NCI-H226 (cell line): ENCODE data around the gene ME2.
"Not testable (repeated sequence)": the region's sequence is repeated elsewhere in the genome, so short reads cannot be mapped to it uniquely, and the experiment has no call there.

ENCODE experiments used
- DNase-seq: peaks from one replicate; pipeline ENCODE4 v3.0.0-alpha.2; 2015

ME2 gene

DNA sequence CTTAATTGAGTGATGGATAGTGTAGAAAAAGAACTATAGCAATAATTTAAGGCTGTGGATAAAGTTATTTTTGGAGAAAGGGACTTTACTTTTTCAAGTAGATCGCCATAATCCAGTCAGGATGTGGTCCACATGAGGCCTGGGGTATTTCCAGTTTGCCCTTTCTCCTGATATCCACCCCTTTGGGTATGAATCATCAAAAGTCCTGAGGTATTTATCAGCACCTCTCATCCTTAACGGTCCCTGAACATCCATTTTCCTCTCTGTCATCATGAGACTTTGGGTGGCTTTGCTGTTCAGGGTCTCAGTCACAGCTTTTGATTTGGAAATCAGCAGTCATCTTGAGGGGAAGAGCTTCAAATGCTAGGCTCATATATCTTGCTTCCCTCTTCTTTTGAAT, 49.6 kb downstream of the ME2 start:
- DNase-seq = peak; percentile 3

DNA sequence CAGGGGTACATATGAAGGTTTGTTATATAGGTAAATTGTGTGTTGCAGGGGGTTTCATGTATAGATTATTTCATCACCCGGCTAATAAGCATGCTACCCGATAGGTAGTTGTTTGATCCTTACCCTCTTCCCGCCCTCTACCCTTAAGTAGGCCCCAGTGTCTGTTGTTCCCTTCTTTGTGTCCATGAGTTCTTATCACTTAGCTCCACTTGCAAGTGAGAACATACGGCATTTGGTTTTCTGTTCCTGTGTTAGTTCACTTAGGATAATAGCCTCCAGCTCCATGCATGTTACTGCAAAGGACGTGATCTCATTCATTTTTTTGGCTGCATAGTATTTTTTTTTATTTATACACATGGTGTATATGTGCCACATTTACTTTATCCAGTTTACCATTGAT, 54.8 kb downstream of the ME2 start:
- no peak for DNase-seq

DNA sequence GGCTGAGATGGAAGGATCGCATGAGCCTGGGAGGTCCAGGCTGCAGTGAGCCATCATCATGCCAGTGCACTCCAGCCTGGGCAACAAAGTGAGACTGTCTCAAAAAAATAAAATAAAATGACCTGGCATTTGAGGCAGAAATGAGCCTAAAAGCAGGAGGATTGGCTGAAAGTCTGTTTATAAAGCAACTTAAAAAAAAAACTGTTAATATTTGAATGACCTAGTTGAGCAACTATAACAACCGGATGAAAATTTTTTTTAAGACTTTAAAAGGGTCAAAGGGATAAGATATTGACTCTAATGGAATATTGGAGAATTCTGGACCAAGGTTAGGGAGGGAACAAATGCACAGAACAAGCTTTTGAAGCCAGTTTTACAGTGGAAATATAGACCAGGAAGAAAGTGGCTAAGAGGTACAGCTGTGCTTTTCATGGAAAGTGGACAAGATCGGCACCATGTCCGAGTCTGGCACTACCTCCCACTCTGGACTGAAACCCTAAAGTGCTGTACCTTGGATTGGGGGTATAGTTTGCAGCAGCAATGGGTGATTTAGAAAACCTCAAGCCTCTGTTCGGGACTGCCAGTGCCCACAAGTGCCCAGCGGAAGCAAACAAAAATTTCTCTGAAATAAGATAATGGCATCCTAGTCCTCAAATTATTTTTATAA, 55.8 kb downstream of the ME2 start:
- no peak for DNase-seq

DNA sequence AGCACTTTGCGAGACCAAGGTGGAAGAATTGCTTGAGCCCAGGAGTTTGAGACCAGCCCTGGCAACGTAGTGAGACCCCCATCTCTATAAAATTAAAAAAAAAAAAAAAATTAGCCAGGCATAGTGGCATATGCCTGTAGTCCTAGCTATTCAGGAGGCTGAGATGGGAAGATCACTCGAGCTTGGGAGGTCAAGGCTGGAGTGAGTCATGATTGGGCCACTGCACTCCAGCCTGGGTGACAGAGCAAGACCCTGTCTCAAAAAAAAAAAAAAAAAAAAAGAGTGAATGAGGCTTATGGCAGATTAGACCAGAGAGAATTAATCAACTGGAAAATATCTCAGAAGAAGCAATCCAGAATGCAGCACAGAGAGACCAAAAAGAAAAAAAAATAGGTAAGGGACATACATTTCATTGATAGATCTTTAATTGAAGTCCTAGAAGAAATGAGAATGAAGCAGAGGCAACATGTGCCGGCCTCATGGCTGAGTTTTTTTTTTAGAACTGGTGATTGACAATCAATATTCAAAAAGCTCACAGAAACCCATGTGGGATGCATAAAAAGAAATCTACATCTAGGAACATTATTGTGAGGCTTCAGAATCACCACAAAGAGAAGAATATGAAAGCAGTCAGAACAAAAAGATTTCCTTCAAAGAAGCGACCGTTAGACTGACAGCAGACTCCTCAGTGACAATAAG, 56.7 kb downstream of the ME2 start:
- DNase-seq = no peak

DNA sequence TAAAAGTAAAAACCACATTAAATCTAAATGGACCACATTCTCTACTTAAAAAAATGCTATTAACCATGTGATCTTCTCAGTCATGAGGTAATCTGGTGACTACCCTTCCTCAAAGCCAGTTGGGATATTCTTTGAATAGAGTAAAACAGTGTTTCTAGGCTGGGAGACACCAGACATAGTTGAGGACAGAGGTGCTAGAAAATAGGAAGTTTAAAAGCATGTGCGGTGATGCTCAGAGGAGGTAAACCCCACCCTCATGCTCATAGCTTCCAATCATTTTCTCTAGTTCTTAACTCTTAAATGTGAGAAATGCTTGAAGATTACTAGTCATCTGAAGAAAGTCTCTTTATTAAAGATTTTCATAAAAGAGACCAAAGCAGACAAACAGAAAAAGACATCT, 58.3 kb downstream of the ME2 start:
- no peak for DNase-seq

DNA sequence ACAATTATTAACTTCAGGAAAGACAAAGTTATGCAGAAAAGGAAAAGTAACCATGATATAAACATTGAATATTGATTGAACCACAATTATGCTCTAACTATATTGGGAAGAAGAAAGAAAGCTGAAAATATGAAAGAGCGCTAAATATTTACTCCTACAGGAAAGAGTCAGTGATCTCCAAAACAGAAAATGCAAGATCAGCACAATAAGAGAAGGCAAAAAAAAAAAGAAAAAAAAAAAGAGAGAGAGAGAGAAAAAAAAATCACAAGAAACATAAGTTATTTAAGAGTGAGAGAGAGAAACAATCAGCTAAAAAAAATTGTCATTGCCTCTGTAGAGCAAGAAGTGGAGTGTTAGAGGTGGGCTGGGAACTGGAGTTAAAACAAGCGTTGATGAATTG, 60.0 kb downstream of the ME2 start:
- no peak for DNase-seq

DNA sequence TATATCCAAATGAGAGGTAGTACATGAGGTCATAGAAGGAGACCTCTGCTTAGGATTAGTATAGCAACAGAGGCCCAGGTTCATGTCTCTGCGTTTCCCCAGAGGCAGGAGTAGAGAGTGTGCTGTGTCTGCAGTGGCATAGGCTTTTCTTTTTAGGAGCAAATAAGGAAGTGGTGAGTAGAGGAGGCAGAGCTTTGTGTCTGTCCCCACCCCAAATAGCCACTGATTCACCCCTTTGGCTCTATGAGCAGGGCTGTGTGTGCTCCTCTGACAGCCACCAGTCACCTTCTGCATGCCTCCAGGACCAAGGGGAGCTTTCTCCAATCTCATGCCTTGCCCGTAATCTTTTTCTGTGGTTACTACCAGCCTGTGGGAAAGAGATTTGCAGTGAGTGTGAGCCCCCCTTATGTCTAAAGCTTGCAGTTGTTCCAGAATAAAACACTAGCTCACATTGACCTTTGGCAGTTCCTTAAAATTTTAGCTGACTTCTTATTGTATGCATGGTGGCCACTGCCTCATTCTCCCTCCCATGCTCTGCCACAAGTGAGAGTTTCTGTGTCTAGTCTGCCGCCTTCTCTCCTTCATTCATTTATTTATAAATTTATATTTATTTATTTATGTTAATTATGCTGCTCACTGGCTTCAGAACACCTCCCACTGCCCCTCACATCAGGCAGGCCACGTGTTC, 65.5 kb downstream of the ME2 start:
- DNase-seq = no peak

DNA sequence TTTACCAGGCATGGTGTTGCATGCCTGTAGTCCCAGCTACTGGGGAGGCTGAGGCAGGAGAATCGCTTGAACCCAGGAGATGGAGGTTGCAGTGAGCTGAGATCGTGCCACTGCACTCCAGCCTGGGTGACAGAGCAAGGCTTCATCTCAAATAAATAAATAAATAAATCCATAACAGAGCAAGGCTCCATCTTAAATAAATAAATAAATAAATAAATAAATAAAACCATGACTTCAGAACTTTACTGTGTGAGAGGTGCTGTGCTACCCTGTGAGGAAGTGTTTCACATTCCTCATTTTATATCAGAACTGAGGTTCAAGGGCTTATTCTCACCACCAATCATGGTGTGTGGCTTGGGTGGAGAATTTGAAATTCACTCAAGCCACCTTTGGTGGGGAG, 67.0 kb downstream of the ME2 start:
- not testable (repeated sequence) for DNase-seq

DNA sequence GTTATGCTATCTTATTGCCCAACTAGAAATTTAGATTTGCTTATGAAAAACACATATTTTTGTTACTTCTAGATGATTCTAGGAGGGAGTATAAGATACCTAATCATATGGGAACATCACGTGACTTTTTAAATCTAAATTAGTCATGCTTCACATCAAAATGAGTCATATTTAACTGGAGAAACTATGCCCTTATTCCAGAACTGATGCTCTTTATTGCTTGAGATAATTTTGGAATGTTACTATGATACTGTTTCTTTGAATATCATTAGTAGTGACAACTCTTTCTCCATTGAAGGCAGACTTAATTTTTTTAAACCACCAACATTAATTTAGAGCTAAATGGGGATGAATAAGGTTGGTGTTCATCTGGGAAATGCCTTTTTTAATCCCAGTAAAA, 69.0 kb downstream of the ME2 start:
- DNase-seq = peak; percentile 28

DNA sequence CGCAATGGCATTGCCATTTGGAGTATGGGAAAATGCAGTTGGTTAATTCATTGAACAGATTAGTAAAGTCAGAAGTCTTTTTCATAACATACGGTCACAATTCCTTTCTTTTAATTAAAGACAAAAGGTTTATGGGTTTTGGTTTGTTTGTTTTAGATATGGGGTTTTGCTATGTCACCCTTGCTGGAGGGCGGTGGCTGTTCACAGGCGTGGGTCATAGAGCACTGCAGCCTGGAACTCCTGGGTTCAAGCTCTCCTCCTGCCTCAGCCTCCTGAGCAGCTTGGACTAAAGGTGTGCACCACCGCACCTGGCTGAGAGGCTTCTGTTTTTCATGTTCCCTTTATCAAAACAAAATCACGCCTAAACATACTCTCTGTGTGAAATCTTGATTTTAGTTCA, 70.3 kb downstream of the ME2 start:
- DNase-seq = no peak

DNA sequence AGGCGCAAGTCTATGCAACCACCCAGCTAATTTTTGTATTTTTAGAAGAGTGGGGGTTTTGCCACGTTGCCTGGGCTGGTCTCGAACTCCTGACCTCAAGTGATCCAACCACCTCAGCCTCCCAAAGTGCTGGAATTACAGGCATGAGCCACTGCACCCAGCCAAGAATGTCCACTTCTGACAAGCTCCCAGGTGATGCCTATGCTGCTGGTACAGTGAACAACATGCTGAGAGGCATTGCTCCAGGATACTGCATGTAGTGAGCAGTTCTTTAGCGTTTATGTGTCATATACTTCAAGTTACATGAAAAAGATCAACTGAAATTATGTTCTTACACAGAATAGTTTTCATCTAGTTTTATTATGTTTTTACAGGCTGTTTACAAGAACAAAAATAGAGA, 71.7 kb downstream of the ME2 start:
- no peak for DNase-seq

DNA sequence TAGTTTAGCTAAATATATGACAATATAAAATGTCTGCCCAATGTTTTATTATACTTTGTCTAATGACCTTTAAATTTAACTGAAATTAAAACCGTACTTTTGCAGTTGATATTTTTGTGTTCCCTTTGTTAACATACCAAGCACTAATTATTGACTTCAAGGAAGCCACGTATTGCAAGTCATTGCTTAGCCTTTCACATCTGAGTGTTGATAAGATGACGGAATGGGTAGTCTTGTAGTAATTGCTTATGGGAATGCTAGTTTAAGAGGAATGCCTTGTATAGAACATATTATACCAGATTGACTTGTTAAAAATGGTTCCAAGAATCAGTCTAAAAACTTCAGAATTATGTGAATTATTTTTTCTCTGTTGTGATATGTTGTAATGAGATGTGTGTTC, 74.9 kb downstream of the ME2 start:
- no peak for DNase-seq

DNA sequence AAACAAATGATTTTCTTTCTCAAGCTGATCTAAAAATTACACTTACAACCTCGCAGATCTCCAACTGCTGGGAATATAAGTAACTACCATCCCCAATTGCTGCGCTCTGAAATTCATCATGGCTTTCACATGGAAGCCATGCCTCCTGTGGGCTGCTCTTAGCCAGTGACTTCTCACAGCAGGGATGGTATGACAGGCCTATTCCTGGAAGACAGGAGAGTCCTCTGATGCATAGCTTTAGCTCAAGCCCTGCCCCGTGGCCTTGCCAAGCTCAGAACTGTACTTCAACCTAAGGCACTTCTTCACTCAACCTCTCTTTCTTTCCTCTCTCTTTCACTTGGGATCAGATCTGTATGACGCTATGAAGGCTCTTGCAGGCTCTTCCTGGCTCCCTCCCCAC, 76.3 kb downstream of the ME2 start:
- no peak for DNase-seq

DNA sequence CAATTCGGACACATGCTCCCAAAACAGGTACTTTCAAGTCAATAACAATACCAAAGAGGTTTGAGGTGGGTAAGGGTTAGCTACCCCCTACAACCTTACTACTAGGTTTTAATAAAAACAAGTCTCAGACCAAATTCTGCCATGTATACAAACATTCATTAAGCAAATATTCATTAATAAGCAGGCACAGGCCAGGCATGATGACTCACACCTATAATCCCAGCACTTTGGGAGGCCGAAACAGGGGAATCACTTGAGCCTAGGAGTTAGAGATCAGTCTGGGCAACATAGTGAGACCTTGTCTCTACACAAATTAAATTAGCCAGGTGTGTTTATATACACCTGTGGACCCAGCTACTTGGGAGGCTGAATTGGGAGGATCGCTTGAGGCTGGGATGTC, 77.2 kb downstream of the ME2 start:
- no peak for DNase-seq

DNA sequence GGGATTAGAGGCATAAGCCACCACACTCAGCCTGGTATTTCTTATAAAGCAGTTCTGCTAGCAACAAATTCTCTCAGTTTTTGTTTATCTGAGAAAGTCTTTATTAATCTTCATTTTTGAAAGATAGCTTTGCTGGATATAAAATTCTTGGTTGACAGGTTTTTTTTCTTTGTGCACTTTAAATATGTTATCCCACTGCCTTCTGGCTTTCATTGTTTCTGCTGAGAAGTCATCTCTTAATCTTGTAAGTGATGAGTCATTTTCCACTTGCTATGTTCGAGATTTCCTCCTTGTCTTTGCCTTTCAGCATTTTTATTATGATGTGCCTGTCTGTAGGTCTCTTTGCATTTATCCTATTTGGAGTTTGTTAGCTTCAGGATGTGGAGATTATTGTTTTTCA, 83.1 kb downstream of the ME2 start:
- no peak for DNase-seq

DNA sequence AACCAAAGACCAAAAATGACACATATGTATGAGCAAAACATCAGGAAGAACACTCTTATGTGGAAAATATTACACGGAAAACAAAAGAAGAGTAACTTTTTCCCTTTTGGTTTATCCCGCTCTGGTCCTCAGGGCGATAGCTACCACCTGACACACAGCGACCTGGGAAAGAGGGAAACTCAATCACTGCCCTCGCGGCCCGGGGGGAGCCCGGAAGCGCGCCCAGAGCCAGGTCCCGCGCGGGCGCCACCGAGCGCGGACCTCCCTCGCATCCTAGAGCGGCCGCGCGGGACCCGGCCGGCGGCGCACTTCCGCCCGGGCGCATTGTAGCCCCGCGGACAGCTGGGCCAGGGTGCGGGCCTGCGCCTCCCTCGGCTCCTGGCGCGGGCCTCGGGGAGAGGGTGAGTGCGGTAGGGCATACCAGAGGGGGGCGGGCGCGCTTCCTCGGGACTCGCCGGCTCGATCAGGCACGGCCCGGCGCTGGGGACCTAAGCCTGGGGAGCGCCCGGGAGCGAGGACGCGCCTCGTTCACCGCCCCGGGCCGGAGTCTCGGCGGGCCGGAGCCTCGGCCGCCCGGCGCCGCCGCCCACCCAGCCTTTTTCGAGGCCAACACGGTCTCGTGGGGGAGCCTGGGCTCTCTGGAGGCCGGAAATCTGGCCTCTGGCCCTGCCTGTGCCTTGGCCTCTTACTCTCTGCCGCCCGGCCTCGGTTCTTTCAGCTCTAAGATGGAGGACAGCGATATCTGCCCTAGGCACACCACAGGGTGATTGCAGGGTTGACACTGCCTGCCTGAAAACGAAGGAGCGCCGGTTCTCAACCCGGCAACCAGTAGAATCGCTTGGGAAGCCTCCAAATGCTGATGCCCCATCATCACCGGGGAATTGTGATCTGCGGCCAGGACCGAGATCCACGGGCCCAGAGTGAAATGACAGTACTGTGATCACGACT, 89.1 kb downstream of the ME2 start, which contains the start of gene ELAC1:
Gene ELAC1, plus strand, starts transcription at position 327 of the 948 bp plus-strand sequence. CDS start 6,365 bp downstream, outside the sequence.
- DNase-seq = peak; percentile 74

DNA sequence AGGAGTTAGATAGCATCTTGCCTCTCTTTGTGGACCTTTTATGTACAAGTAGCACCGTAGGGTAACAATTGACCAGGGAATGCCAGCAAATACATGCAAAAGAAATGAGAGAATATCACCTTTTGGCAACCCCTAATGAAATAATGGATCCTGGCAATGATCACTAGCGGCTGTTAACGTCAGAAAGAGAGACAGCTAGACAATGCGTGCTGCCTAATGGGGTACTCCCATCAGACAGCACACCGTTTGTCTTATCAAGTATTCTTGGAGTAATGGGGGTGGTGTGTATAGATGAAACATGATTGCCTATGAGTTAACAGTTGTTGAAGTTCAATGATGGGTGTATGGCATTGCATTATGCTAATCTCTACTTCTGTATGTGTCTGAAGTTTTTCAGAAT, 90.5 kb downstream of the ME2 start:
- DNase-seq = no peak

DNA sequence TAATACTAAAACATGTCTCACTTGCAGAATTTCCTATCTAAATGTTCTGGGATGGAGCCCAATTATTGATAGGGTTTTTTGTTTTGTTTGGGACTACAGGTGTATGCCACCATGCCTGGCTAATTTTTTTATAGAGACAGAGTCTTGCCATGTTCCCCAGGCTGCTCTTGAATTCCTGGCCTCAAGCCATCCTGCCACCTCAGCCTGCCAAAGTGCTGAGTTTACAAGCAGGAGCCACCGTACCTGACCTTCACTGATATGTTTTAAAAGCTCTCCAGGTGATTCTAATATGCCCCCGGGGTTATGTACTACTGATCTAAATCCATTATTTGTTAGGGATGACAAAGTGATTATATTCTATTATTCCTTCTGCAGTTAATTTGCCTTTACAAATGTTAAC, 91.1 kb downstream of the ME2 start:
- DNase-seq = no peak

DNA sequence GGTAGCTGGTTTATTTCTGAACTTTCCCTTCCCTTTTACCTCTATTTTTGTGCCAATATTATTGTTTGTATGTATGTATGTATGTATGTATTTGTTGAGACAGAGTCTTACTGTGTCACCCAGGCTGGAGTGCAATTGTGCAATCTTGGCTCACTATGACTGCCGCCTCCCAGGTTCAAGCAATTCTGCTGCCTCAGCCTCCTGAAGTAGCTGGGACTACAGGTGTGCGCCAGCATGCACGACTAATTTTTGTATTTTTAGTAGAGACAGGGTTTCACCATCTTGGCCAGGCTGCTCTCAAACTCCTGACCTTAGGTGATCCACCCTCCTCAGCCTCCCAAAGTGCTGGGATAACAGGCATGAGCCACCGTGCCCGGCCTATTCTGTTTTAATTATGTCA, 93.5 kb downstream of the ME2 start:
- DNase-seq = not testable (repeated sequence)

DNA sequence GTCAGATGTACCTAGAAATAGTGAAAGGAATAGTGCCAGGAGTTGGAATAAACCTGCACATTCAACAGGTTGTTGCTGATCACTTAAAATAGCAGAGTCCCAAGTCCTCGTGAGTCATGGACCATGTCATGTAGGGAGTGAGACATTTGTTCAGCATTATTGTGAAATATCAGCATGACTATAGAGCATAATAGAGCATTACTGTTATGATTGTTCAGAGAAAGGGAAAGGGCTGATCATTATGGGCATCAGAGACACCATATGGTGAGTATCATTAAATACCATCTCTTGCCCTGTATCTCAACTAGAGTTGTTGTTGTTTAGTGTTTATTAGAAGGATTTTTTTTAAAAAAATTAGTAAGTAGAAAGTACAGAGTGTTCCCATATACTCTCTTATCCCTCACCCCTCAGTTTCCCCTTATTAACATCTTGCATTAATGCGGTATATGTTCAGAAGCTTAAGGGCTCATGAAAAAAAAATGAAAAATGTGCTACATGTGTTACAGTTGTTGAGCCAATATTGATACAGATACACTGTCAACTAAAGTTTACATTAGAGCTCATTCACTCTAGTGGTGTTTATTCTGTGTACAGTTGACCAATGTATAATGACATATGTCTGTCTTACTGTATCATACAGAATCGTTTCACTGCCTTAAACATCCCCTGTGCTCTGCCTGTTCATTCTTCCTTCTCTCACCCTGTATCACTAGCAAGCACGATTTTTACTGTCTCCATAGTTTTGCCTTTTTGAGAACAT, 94.6 kb downstream of the ME2 start:
- no peak for DNase-seq

DNA sequence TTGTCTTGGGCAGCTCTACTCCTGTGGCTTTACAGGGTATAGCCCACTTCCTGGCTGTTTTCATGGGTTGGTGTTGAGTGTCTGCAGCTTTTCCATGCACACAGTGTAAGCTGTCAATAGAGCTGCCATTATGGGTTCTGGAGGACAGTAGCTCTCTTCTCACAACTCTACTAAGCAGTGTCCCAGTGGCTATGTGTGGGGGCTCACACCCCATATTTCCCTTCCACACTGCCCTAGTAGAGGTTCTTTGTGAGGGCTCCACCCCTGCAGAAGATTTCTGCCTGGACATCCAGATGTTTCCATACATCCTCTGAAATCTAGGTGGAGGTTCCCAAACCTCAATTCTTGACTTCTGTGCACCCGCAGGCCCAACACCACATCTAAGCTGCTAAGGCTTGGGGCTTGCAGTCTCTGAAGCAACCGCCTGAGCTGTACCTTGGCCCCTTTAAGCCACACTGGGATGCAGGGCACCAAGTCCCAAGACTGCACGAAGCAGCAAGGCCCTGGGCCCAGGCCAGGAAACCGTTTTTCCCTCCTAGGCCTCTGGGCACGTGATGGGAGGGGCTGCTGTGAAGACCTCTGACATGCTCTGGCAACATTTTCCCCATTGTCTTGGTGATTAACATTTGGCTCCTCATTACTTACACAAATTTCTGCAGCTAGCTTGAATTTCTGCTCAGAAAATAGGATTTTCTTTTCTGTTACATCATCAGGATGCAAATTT, 98.3 kb downstream of the ME2 start:
- DNase-seq = no peak

DNA sequence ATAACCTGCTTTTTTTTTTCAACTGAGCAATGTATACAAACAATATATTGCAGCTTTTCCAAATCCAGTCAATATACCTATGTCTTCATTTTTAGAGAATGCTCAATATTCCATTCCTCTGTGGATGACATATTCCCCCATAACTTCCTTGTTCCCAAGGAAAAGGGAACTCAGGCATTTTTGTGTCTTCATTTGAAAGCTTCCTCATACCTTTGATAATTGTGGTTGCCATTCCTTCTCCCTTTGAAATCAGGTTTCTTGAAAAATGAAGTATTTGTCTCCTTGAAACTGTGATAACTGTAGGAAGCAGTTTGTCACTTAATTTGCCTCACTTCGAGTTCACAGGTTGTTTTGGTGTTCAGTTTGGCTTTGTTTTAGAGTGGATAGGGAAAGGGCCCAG, 102.5 kb downstream of the ME2 start:
- DNase-seq = no peak
